MM.1S (cell line): Measurements from ENCODE around the gene DDOST.

Experiments used
- CTCF ChIP-seq: fragments of 300-600 bp; sonication (generic); IDR thresholded peaks from 2 replicates; pipeline ENCODE4 v1.5.1; 2016; ENCODE audit warnings: antibody characterized with exemption, low read length, mixed read lengths
- EZH2 ChIP-seq: fragments of 300-600 bp; sonication (generic); optimal IDR thresholded peaks from 2 replicates; pipeline ENCODE3; 2017; ENCODE audit warnings: low read depth, mild to moderate bottlenecking, antibody characterized with exemption, low read length, mixed read lengths
- EZH2phosphoT487 ChIP-seq: fragments of 300-600 bp; sonication (generic); IDR thresholded peaks from 2 replicates; pipeline ENCODE4 v1.6.1; 2018; ENCODE audit warnings: antibody characterized with exemption, low read length

DNA sequence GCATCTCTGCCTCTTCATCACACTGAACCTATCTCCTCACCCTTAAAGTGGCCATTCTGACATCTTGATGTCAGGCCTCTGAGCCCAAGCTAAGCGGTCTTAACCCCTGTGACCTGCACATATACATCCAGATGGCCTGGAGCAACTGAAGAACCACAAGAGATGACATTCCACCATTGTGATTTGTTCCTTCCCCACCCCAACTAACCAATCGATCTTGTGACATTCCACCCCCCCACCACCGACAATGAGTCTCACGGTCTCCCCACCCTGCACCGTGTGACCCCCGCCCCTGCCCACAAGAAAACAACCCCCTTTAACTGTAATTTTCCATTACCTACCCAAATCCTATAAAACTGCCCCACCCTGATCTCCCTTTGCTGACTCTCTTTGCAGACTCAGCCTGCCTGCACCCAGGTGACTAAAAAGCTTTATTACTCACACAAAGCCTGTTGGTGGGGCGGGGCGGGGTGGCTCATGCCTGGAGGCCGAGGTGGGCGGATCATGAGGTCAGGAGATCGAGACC lies 48.9 kb downstream of the DDOST start:
- TF ChIP-seq CTCF (no peak), EZH2 (no peak), EZH2phosphoT487 (no peak)
